Thoracic aorta (tissue), 2 donors: ENCODE measurements around the gene PMEL. TPM values are rescaled to one million over a fixed set of nuclear protein-coding genes. Genes with fewer than 3 reads are reported as not detected.

Experiments
- ATAC-seq: fragments of 150-250 bp; one replicate; pipeline ENCODE4 v1.8.0; 2017; ENCODE audit warnings: low read depth; ENCODE audit not compliant: insufficient number of reproducible peaks, low FRiP score
- DNase-seq: peaks from one replicate; pipeline ENCODE4 v3.0.0-alpha.2; 2020; ENCODE audit warnings: low spot score
- H3K27ac ChIP-seq, 2 donors: fragments of 200-600 bp; sonication (generic); 1 replicate in 1 of 2; 2 replicates in 1 of 2; pipeline ENCODE4 v1.5.1; 2016; ENCODE audit warnings: mild to moderate bottlenecking in 2 of 2, moderate library complexity in 2 of 2
- H3K27me3 ChIP-seq: fragments of 200-600 bp; sonication (generic); replicated peaks from 2 replicates; pipeline ENCODE4 v1.6.0; 2016; ENCODE audit warnings: mild to moderate bottlenecking; ENCODE audit not compliant: insufficient read depth
- H3K36me3 ChIP-seq: fragments of 200-600 bp; sonication (generic); one replicate; pipeline ENCODE4 v1.5.1; 2016
- H3K4me1 ChIP-seq, 2 donors: fragments of 200-600 bp; sonication (generic); 1 replicate in 1 of 2; 2 replicates in 1 of 2; pipeline versions ENCODE4 v1.5.1 to v1.6.0; 2016; ENCODE audit warnings: low read depth in 2 of 2, mild to moderate bottlenecking in 1 of 2; ENCODE audit not compliant: control insufficient read depth in 1 of 2
- H3K4me3 ChIP-seq: fragments of 200-600 bp; sonication (generic); 2 replicates; pipeline ENCODE4 v1.5.1; 2016; ENCODE audit warnings: mild to moderate bottlenecking
- H3K9me3 ChIP-seq: fragments of 200-600 bp; sonication (generic); 2 replicates; pipeline ENCODE4 v1.5.1; 2016
- total RNA-seq, 2 donors: library from RNA; depleted of rRNA; stranded (reverse); fragments of >200 nt; gene quantifications; one replicate each; pipeline versions ENCODE4 v1.1.0 to v1.2.3, GENCODE V29; 2016
- TF ChIP-seq, protein P1 (sequence below): fragments of 200-600 bp; sonication (generic); IDR thresholded peaks from one replicate; pipeline ENCODE4 v1.5.1; 2019; ENCODE audit warnings: antibody characterized with exemption

The PMEL gene
- total RNA-seq, 2 donors from 2014 or later = 0.99 TPM; not detected in 1

DNA sequence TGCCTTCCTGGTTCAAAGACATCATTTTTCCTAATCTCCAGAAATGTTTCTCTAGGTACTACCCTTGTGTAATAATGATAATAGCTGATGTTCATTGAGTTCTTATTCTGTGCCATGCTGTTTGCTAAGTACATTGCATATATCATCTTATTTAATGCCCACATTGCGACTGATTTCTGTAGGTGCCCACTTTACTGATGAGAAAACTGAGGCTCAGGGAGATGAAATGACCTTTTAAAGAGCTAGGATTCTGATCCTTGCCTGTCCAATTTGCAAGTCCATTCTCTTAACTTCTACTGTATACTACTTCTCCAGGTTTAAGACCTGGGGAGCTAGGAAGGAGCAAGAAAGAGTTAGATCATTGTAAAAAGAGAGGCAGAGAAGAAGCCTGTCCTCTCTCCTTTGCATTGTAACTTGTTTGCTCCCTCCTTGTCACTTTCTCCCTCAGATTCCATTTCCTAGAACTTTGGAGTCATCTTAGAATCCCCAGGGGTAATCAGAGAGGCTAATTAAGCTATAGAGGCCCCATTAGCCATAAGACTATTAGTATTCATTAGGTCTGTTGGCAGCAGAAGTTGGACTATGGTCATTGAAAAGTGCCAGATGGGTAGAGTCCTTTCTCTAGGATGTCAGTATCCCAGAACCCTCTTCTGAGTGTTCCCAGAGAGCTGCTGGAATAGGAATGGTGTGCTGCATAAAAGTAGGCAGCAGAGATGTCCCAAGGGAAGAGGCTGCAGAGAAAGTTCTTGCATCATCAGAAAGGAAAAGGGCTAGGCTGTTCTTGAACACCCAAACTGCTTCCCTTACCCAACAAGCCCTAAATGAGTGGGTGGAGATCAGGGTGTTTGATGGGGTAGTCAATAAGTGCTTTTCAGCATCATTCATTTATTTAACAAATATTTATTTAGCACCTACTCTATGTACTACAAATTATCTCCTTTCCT, 31.8 kb downstream of the PMEL start:
- DNase-seq (no peak), ATAC-seq (no peak)
- no peaks in the 10 kb centered on the region for H3K36me3 ChIP-seq
- no peak overlapping the region for H3K27ac ChIP-seq
- H3K9me3 ChIP-seq = no peaks in the 10 kb centered on the region
- H3K4me1 ChIP-seq = peaks cover 13 to 41% of the 10 kb centered on the region in 2 donors
- TF ChIP-seq, protein P1, sequence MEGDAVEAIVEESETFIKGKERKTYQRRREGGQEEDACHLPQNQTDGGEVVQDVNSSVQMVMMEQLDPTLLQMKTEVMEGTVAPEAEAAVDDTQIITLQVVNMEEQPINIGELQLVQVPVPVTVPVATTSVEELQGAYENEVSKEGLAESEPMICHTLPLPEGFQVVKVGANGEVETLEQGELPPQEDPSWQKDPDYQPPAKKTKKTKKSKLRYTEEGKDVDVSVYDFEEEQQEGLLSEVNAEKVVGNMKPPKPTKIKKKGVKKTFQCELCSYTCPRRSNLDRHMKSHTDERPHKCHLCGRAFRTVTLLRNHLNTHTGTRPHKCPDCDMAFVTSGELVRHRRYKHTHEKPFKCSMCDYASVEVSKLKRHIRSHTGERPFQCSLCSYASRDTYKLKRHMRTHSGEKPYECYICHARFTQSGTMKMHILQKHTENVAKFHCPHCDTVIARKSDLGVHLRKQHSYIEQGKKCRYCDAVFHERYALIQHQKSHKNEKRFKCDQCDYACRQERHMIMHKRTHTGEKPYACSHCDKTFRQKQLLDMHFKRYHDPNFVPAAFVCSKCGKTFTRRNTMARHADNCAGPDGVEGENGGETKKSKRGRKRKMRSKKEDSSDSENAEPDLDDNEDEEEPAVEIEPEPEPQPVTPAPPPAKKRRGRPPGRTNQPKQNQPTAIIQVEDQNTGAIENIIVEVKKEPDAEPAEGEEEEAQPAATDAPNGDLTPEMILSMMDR = no peak
- H3K27me3 ChIP-seq = no peaks in the 10 kb centered on the region
- H3K4me3 ChIP-seq = no peak overlapping the region

DNA sequence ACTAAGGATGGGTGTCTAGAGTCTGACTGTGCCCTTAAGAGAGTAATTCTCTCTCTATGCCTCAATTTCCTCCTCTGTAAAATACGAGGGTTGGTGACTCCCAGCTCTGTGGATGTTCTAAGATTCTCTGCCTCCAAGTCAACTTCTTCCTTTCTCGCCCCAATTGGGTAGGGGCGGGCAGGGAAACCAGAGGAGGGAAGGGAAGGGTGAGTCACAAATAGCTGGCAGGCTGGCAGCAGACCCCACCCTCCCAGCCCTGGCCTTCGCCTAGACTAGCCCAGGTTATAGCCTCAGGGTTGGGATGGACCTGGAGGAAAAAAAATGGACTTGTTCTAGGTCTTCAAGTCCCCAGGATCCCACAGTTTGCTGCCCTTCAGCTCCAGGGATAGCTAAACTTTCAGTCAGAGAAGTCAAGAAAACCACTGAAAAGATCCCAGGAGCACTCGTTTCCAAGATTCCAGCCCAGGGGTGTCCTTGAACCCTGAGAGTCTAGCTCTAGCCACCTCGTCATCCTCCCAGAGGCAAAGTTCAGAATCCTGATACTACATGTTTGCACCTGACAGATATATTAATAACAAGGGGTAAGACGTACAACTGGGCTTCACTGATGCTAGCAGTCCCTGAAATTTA, 32.6 kb downstream of the PMEL start:
- no peaks in the 10 kb centered on the region for H3K36me3 ChIP-seq
- H3K4me1 ChIP-seq = peaks cover 16 to 49% of the 10 kb centered on the region in 2 donors
- H3K9me3 ChIP-seq = no peaks in the 10 kb centered on the region
- ATAC-seq (no peak), DNase-seq (no peak)
- TF ChIP-seq, protein P1 = no peak
- H3K27me3 ChIP-seq = no peaks in the 10 kb centered on the region
- H3K27ac ChIP-seq = peak overlapping the region; percentile 0 to 92
- peak overlapping the region; percentile 80 for H3K4me3 ChIP-seq

DNA sequence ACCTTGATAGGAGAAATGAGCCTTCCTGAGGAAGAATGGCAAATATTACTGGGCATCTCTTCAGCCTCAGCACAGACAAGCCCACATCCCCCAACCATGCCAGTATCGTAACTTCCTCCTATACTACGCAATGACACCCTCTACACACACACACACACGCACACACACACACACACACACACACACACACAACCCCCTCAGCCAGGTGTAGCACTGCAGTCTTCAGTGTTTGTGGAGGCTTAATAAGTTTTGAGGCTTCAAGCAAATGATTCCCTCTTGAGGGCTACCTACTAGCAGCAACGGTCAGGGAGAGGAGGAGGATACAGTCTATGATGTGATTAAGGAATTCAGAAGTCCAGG, 33.3 kb downstream of the PMEL start:
- no peaks in the 10 kb centered on the region for H3K9me3 ChIP-seq
- peaks cover 19 to 53% of the 10 kb centered on the region in 2 donors for H3K4me1 ChIP-seq
- no peaks in the 10 kb centered on the region for H3K36me3 ChIP-seq
- no peak for DNase-seq
- TF ChIP-seq, protein P1 = no peak
- H3K27me3 ChIP-seq = no peaks in the 10 kb centered on the region
- no peak for ATAC-seq
- H3K4me3 ChIP-seq = peak overlapping the region; percentile 80
- peak overlapping the region; percentile 0 to 92 for H3K27ac ChIP-seq

DNA sequence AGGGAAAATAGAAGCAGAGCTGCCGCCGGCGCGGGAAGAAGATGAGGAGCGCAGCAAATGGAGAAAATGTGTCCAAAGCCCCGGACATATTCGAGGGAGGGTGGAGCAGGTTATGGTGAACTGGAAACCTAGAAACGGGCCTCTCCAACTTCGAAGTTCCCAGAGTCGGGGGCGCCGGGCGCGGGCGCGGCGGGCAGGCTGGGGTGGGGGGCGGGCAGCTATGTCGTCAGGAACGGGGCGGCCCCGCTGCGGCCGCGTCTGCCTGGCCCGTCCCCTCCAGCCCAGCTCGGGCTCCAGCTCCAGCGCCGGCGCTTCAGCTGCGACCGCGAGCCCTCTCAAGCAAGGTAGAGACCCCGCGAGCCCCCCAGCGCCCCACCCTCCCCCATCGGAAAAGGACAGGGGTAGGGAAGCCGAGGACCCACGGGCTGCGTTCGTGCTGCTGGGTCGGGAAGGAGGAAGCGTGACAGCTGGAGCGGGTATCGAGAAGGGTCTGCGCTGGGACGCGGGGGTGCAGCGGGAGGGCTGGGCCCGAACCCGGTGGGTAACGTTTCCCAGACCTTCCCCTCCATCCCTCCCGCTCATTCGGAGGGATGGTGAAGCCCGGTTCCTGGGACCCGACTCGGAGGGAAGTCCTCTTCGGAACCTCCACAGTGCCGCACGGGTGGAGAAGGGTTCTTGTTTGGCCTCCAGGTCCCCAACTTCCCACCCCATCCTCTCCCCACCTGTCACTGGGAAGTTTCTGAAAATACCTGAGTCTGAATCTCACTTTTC, 33.9 kb downstream of the PMEL start:
- no peak for ATAC-seq
- Histone ChIP-seq H3K9me3 (no peaks in the 10 kb centered on the region), H3K27me3 (no peaks in the 10 kb centered on the region), H3K36me3 (no peaks in the 10 kb centered on the region), H3K27ac (peak overlapping the region; percentile 80 to 92), H3K4me3 (peak overlapping the region; percentile 80), H3K4me1 (peaks cover 19 to 53% of the 10 kb centered on the region in 2 donors)
- TF ChIP-seq, protein P1 = no peak
- DNase-seq = no peak
